ENCODE data around the gene ANKRD13B.

Gene ANKRD13B

GRCh38 chr17:29593591-29594518, 923 bp downstream of the ANKRD13B start:
- peak; percentile 12 for TF ChIP-seq CTCF (IDR thresholded peaks at IDR 0.05; ENCODE audit: low read length, missing control alignments)
- peak overlapping the region; percentile 57 for H3K4me3 ChIP-seq (replicated peaks; ENCODE audit: low read depth, low read length)
- DNase-seq (ENCODE audit: low read depth) = no peak

- no peak for DNase-seq (ENCODE audit: low read depth)
Observed at GRCh38 chr17:29594519-29595090, 1.7 kb downstream of the ANKRD13B start.

GRCh38 chr17:29595107-29595942, 2.4 kb downstream of the ANKRD13B start:
- H3K4me3 ChIP-seq (replicated peaks; ENCODE audit: low read depth, low read length) = no peak overlapping the region
- peak; percentile 46 for DNase-seq (ENCODE audit: low read depth)
- TF ChIP-seq CTCF (IDR thresholded peaks at IDR 0.05; ENCODE audit: low read length, missing control alignments) = no peak

More at GRCh38 chr17:29594519-29595090, 1.7 kb downstream of the ANKRD13B start:
- H3K4me3 ChIP-seq (replicated peaks; ENCODE audit: low read depth, low read length) = no peak overlapping the region
- TF ChIP-seq CTCF (IDR thresholded peaks at IDR 0.05; ENCODE audit: low read length, missing control alignments) = no peak

DNA sequence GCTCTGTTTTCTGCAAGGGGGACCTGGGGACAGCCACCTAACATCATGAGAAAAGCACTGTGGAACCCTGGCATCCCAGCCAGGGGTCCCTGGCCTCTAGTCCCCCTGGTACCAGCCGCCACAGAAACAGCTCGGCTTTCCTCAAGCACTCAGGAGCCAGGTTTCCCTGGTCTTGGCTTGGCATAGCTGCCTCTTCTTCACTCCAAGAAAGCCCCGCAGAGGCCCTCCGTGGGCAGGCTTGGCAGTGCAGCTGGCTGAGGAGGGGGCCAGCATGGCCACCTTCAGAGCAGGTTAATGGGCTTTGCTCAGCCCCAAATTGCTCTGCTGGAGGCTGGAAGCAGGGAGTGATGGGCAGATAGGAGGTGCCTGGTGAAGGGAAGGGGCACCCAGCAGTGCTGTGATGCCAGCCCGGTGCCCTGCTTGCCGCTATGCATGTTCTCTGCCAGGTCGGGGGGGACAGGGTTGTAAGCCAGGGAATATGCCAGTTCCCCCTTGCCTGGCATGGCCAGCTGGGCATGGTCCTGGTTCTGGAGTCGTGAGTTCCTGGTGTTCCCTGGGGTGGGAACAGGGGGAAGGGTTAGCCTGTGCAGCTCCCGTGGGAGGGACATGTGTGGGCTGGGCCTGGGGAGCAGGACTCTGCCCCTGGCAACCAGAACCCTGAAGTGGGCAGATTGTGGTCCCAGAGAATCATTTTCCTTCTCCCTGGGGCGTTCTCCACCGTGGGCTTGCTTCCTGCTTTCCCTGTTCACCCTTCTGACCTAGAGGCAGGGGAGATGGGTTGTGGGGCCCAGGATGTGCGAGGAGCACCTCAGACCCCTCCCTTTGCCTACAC, 3.2 kb downstream of the ANKRD13B start:
- no peak for DNase-seq (ENCODE audit: low read depth)
- no peak for TF ChIP-seq CTCF (IDR thresholded peaks at IDR 0.05; ENCODE audit: low read length, missing control alignments)
- H3K4me3 ChIP-seq (replicated peaks; ENCODE audit: low read depth, low read length) = no peak overlapping the region

GRCh38 chr17:29596811-29597210, 3.9 kb downstream of the ANKRD13B start:
- H3K4me3 ChIP-seq (replicated peaks; ENCODE audit: low read depth, low read length) = no peak overlapping the region
- no peak for TF ChIP-seq CTCF (IDR thresholded peaks at IDR 0.05; ENCODE audit: low read length, missing control alignments)
- no peak for DNase-seq (ENCODE audit: low read depth)

All from fibroblast of pulmonary artery (primary cell).